ENCODE results near the gene AFF3. TPM values are rescaled to one million over a fixed set of nuclear protein-coding genes. Genes with fewer than 3 reads are reported as not detected.

Gene AFF3
- total RNA-seq, 4 donors from 2014 or later: 9.0 to 20.2 (median 14.5) TPM

DNA sequence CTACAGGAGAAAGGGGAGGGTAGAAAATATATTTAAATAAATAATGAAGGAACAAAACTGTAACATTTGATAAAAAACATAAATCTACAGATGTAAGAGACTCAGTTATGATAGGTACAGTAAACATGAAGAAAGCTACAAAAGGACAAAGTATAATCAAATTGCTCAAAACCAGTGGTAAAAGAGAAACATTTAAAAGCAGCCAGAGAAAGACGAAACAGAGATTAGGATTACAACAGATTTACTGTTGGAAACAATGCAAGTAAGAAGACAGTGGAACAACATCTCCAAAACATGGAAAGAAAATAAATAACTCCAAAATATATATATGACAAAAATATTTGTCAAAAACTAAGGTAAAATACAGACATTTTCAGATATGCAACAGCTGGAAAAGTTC lies 344.9 kb downstream of the AFF3 start:
- TF ChIP-seq, protein P1, sequence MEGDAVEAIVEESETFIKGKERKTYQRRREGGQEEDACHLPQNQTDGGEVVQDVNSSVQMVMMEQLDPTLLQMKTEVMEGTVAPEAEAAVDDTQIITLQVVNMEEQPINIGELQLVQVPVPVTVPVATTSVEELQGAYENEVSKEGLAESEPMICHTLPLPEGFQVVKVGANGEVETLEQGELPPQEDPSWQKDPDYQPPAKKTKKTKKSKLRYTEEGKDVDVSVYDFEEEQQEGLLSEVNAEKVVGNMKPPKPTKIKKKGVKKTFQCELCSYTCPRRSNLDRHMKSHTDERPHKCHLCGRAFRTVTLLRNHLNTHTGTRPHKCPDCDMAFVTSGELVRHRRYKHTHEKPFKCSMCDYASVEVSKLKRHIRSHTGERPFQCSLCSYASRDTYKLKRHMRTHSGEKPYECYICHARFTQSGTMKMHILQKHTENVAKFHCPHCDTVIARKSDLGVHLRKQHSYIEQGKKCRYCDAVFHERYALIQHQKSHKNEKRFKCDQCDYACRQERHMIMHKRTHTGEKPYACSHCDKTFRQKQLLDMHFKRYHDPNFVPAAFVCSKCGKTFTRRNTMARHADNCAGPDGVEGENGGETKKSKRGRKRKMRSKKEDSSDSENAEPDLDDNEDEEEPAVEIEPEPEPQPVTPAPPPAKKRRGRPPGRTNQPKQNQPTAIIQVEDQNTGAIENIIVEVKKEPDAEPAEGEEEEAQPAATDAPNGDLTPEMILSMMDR (IDR thresholded peaks at IDR 0.05): no peak
- TF ChIP-seq POLR2AphosphoS5 (IDR thresholded peaks at IDR 0.05): no peak
- H3K36me3 ChIP-seq: no peaks in the 10 kb centered on the region
- DNase-seq: no peak
- in situ Hi-C loops (cut with MboI; ENCODE audit: low pct_ligation_motif_present in 1 of 4, low pct_unique_long_range_greater_than_20kb in 1 of 4, low sequenced_read_pairs in 3 of 4) (no loop called here), intact Hi-C loops (cut with DNase I; ENCODE audit: low total_unique reads) (no loop called here)
- 89% methylated on average over 1 of the region's 1 CpG for WGBS, 2 donors (ENCODE audit: low coverage in 1 of 2)
- peaks cover 0 to 8% of the 10 kb centered on the region in 2 donors for H3K9me3 ChIP-seq
- H3K27me3 ChIP-seq: no peaks in the 10 kb centered on the region
- H3K27ac ChIP-seq: no peak overlapping the region
- H3K4me3 ChIP-seq: no peak overlapping the region
- H3K4me1 ChIP-seq: no peaks in the 10 kb centered on the region

DNA sequence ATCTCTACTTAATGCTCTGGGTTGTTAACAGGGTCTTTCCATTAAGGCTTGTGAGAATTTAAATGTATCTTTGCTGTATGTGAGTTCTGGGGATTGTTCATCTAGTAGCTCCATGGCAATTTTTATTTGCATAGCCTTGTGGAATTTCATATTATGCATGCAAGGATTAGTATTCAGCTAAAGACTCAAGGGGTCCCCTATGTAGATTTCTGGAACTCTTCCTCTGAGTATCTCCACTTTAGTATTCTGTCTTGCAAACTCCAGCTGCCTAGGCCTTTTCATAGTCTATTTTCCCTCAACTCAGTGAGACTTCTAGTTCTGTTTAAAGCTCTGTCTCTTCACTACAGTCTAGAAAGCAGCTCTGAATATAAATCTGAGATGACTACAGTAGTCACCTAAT lies 348.0 kb downstream of the AFF3 start:
- Histone ChIP-seq H3K4me3 (no peak overlapping the region), H3K4me1 (no peaks in the 10 kb centered on the region), H3K27me3 (no peaks in the 10 kb centered on the region), H3K9me3 (peaks cover 0 to 8% of the 10 kb centered on the region in 2 donors), H3K27ac (no peak overlapping the region), H3K36me3 (no peaks in the 10 kb centered on the region)
- TF ChIP-seq, protein P1 (IDR thresholded peaks at IDR 0.05): no peak
- no peak for TF ChIP-seq POLR2A (IDR thresholded peaks at IDR 0.05)
- no peak for TF ChIP-seq POLR2AphosphoS5 (IDR thresholded peaks at IDR 0.05)
- TF ChIP-seq EP300 (IDR thresholded peaks at IDR 0.05; ENCODE audit: low read depth): no peak
- in situ Hi-C loops (cut with MboI; ENCODE audit: low pct_ligation_motif_present in 1 of 4, low pct_unique_long_range_greater_than_20kb in 1 of 4, low sequenced_read_pairs in 3 of 4) (no loop called here), intact Hi-C loops (cut with DNase I; ENCODE audit: low total_unique reads) (no loop called here)
- DNase-seq: no peak

DNA sequence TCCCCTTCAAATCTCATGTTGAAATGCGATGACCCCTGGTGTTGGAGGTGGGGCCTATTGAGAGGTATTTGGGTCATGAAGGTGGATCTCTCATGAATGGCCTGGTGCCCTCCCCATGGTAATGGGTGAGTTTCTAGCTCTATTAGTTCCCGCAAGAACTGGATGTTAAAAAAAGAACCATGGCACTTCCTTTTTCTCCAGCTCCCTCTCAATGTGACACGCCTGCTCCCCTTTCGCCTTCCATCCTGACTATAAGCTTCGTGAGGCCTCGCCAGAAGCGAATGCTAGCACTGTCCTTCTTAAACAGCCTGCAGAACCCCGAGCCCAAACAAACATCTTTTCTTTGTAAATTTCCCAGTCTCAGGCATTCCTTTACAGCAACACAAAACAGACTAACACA lies 349.4 kb downstream of the AFF3 start:
- intact Hi-C loops (cut with DNase I; ENCODE audit: low total_unique reads) (no loop called here), in situ Hi-C loops (cut with MboI; ENCODE audit: low pct_ligation_motif_present in 1 of 4, low pct_unique_long_range_greater_than_20kb in 1 of 4, low sequenced_read_pairs in 3 of 4) (no loop called here)

DNA sequence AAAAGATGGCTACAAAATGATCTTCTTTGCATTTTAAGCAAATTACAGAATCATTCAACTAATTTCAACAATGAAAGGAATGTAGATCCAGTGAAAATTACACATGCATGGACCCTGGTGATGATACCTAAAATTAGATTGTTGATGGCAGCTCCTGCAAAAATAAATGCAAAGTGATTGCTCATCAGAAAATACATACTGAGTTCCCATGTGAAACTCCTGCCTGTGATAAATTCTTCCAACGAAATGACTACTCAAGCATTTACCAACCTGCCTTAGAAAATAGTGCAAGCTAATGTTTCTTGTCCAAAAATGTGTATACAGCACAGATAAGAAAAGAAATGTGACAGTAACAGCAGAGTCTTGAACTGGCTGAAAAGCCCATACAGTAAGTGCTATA lies 352.5 kb downstream of the AFF3 start:
- WGBS, 2 donors (ENCODE audit: low coverage in 1 of 2): 65 to 75% methylated on average over 1 of the region's 1 CpG
- Histone ChIP-seq H3K27me3 (no peaks in the 10 kb centered on the region), H3K4me1 (no peaks in the 10 kb centered on the region), H3K9me3 (no peaks in the 10 kb centered on the region), H3K4me3 (no peak overlapping the region), H3K27ac (no peak overlapping the region), H3K36me3 (no peaks in the 10 kb centered on the region)
- in situ Hi-C loops (cut with MboI; ENCODE audit: low pct_ligation_motif_present in 1 of 4, low pct_unique_long_range_greater_than_20kb in 1 of 4, low sequenced_read_pairs in 3 of 4): no loop called here
- TF ChIP-seq POLR2AphosphoS5 (IDR thresholded peaks at IDR 0.05): no peak
- TF ChIP-seq POLR2A (IDR thresholded peaks at IDR 0.05): no peak
- TF ChIP-seq EP300 (IDR thresholded peaks at IDR 0.05; ENCODE audit: low read depth): no peak
- TF ChIP-seq, protein P1 (IDR thresholded peaks at IDR 0.05): no peak
- no peak for DNase-seq
- intact Hi-C loops (cut with DNase I; ENCODE audit: low total_unique reads): no loop called here

More for the DNA sequence above, 349.4 kb downstream of the AFF3 start:
- 81 to 89% methylated on average over 8 of the region's 8 CpGs for WGBS, 2 donors (ENCODE audit: low coverage in 1 of 2)
- Histone ChIP-seq H3K36me3 (no peaks in the 10 kb centered on the region), H3K9me3 (peaks cover 0 to 8% of the 10 kb centered on the region in 2 donors), H3K27me3 (no peaks in the 10 kb centered on the region), H3K4me1 (no peaks in the 10 kb centered on the region), H3K27ac (no peak overlapping the region), H3K4me3 (no peak overlapping the region)
- no peak for DNase-seq
- TF ChIP-seq, protein P1 (IDR thresholded peaks at IDR 0.05): no peak
- TF ChIP-seq POLR2AphosphoS5 (IDR thresholded peaks at IDR 0.05): no peak
- no peak for TF ChIP-seq POLR2A (IDR thresholded peaks at IDR 0.05)
- no peak for TF ChIP-seq EP300 (IDR thresholded peaks at IDR 0.05; ENCODE audit: low read depth)
